H1 (cell line): ENCODE measurements around the gene HBA2. TPM values are rescaled to one million over a fixed set of nuclear protein-coding genes. Genes with fewer than 3 reads are reported as not detected.

Experiments
- CTCF ChIA-PET: fragments of 300-600 bp; sonication (Branson Sonifier 250); formaldehyde crosslinking; loops from one replicate; lab custom pipeline; 2021; ENCODE audit not compliant: partially characterized antibody; lab: Charles Lee
- POLR2A ChIA-PET: fragments of 300-600 bp; sonication (Branson Sonifier 250); formaldehyde crosslinking; loops from one replicate; lab custom pipeline; 2021; ENCODE audit warnings: inconsistent platforms; ENCODE audit not compliant: partially characterized antibody; lab: Charles Lee
- DNase-seq, 2 experiments: peaks; one replicate each; pipeline versions ENCODE4 v3.0.0 to v3.0.0-alpha.2; 2010 to 2022; ENCODE audit warnings: low spot score in 2 of 2, low read depth in 1 of 2, mixed read lengths in 1 of 2
- FAIRE-seq: peaks from 2 replicates; lab custom pipeline; 2011; peaks lifted over from hg19 to GRCh38; lab: Jason Lieb, UNC
- H2AFZ ChIP-seq: 2 replicates; pipeline ENCODE4 v1.8.1; 2012; ENCODE audit warnings: low read length, inconsistent platforms
- H2AK5ac ChIP-seq: 2 replicates; pipeline ENCODE4 v1.6.1; 2013; ENCODE audit warnings: low read depth, low read length
- H2BK120ac ChIP-seq: replicated peaks from 2 replicates; pipeline ENCODE3; 2013; ENCODE audit warnings: low read depth, low read length, inconsistent platforms
- H2BK12ac ChIP-seq: 2 replicates; pipeline ENCODE4 v1.6.1; 2013; ENCODE audit warnings: low read depth, low read length
- H2BK15ac ChIP-seq: 2 replicates; pipeline ENCODE4 v1.6.1; 2013; ENCODE audit warnings: low read length
- H2BK20ac ChIP-seq: 2 replicates; pipeline ENCODE4 v1.6.1; 2013; ENCODE audit warnings: low read length
- H2BK5ac ChIP-seq: 2 replicates; pipeline ENCODE4 v1.6.1; 2013; ENCODE audit warnings: low read depth, low read length
- H3K14ac ChIP-seq: 2 replicates; pipeline ENCODE4 v1.6.1; 2013; ENCODE audit warnings: inconsistent platforms; ENCODE audit not compliant: insufficient read length
- H3K18ac ChIP-seq: 2 replicates; pipeline ENCODE4 v1.6.1; 2013; ENCODE audit warnings: low read length; ENCODE audit errors: extremely low read depth
- H3K23ac ChIP-seq: 2 replicates; pipeline ENCODE4 v1.6.1; 2013; ENCODE audit warnings: inconsistent platforms; ENCODE audit not compliant: insufficient read length
- H3K23me2 ChIP-seq: 2 replicates; pipeline ENCODE4 v1.6.1; 2013; ENCODE audit warnings: low read depth, low read length
- H3K27ac ChIP-seq: 2 replicates; pipeline ENCODE4 v1.6.1; 2011; ENCODE audit warnings: low read depth, low read length, inconsistent platforms
- H3K27me3 ChIP-seq, 4 experiments: replicated peaks in 1 of 4; 1 replicate in 1 of 4; 2 replicates in 3 of 4; pipeline versions ENCODE4 v1.6.1 to v1.8.1; 2011 to 2013; ENCODE audit warnings: low read length in 3 of 4, mild to moderate bottlenecking in 3 of 4, inconsistent platforms in 2 of 4, mixed read lengths in 2 of 4, moderate library complexity in 1 of 4; ENCODE audit not compliant: control insufficient read depth in 3 of 4, insufficient read depth in 3 of 4; ENCODE audit errors: extremely low read depth in 1 of 4
- H3K36me3 ChIP-seq, 4 experiments: 2 replicates each; pipeline versions ENCODE4 v1.6.1 to v1.8.1; 2011 to 2013; ENCODE audit warnings: mild to moderate bottlenecking in 4 of 4, low read length in 3 of 4, moderate library complexity in 2 of 4, control low read depth in 1 of 4, inconsistent platforms in 1 of 4; ENCODE audit not compliant: insufficient read depth in 4 of 4, control insufficient read depth in 2 of 4
- H3K4ac ChIP-seq: replicated peaks from 2 replicates; pipeline ENCODE3; 2013; ENCODE audit warnings: low read length, low read depth, mixed read lengths, inconsistent platforms; ENCODE audit not compliant: insufficient read length
- H3K4me1 ChIP-seq, 4 experiments: replicated peaks in 1 of 4; 1 replicate in 1 of 4; 2 replicates in 3 of 4; pipeline versions ENCODE4 v1.6.1 to v1.8.1; 2011 to 2013; ENCODE audit warnings: low read length in 3 of 4, inconsistent platforms in 2 of 4, mixed read lengths in 1 of 4; ENCODE audit not compliant: insufficient read depth in 4 of 4, control insufficient read depth in 3 of 4
- H3K4me2 ChIP-seq, 2 experiments: 2 replicates each; pipeline versions ENCODE4 v1.6.1 to v1.8.1; 2011 to 2013; ENCODE audit warnings: low read depth in 2 of 2, low read length in 2 of 2, control low read depth in 1 of 2, inconsistent platforms in 1 of 2, mild to moderate bottlenecking in 1 of 2; ENCODE audit not compliant: insufficient read depth in 1 of 2
- H3K4me3 ChIP-seq, 4 experiments: fragments of 200-600, 300-600 bp in 1 of 4; sonication (generic), shearing (Covaris generic), sonication (Bioruptor Twin) in 1 of 4; 2 replicates each; pipeline versions ENCODE4 v1.5.1 to v1.8.1; 2011 to 2016; ENCODE audit warnings: low read length in 4 of 4, low read depth in 3 of 4, control low read depth in 2 of 4, inconsistent platforms in 2 of 4, mild to moderate bottlenecking in 2 of 4, mixed read lengths in 1 of 4, moderate library complexity in 1 of 4; ENCODE audit not compliant: insufficient read depth in 2 of 4; ENCODE audit errors: extremely low read depth in 1 of 4
- H3K56ac ChIP-seq: replicated peaks from 2 replicates; pipeline ENCODE3; 2013; ENCODE audit warnings: low read depth, mild to moderate bottlenecking, mixed read lengths, low read length, inconsistent platforms; ENCODE audit not compliant: insufficient read length
- H3K79me1 ChIP-seq: 2 replicates; pipeline ENCODE4 v1.6.1; 2013; ENCODE audit warnings: low read depth, low read length, control low read depth
- H3K79me2 ChIP-seq, 2 experiments: 2 replicates each; pipeline versions ENCODE4 v1.6.1 to v1.8.1; 2012 to 2013; ENCODE audit warnings: low read length in 2 of 2, mild to moderate bottlenecking in 2 of 2, inconsistent platforms in 1 of 2; ENCODE audit not compliant: insufficient read depth in 2 of 2, control insufficient read depth in 1 of 2
- H3K9ac ChIP-seq, 4 experiments: replicated peaks in 1 of 4; 1 replicate in 1 of 4; 2 replicates in 3 of 4; pipeline versions ENCODE4 v1.6.1 to v1.8.1; 2011 to 2013; ENCODE audit warnings: low read depth in 3 of 4, low read length in 3 of 4, control low read depth in 2 of 4, mild to moderate bottlenecking in 2 of 4, moderate library complexity in 2 of 4, inconsistent platforms in 1 of 4; ENCODE audit errors: extremely low read depth in 1 of 4
- H3K9me3 ChIP-seq, 2 experiments: 2 replicates each; pipeline versions ENCODE4 v1.6.1 to v1.8.1; 2012 to 2013; ENCODE audit warnings: mild to moderate bottlenecking in 2 of 2, moderate library complexity in 2 of 2, control low read depth in 1 of 2, inconsistent platforms in 1 of 2, low read depth in 1 of 2, low read length in 1 of 2, mixed read lengths in 1 of 2; ENCODE audit not compliant: insufficient read depth in 2 of 2
- H4K20me1 ChIP-seq, 2 experiments: replicated peaks in 1 of 2; 2 replicates each; pipeline versions ENCODE3 to v1.8.1; 2011 to 2013; ENCODE audit warnings: inconsistent platforms in 2 of 2, low read length in 2 of 2, mild to moderate bottlenecking in 1 of 2; ENCODE audit not compliant: insufficient read depth in 2 of 2, control insufficient read depth in 1 of 2
- H4K5ac ChIP-seq: 2 replicates; pipeline ENCODE4 v1.6.1; 2013; ENCODE audit warnings: low read length, low read depth, mixed read lengths, inconsistent platforms; ENCODE audit not compliant: insufficient read length
- H4K8ac ChIP-seq: 2 replicates; pipeline ENCODE4 v1.8.0; 2013; ENCODE audit warnings: mild to moderate bottlenecking, moderate library complexity, low read length, inconsistent platforms; ENCODE audit not compliant: insufficient read depth; ENCODE audit errors: extremely low read depth
- H4K91ac ChIP-seq: replicated peaks from 2 replicates; pipeline ENCODE3; 2013; ENCODE audit warnings: low read length, mixed read lengths, inconsistent platforms; ENCODE audit not compliant: insufficient read length
- CBX5 ChIP-seq: fragments of 300-800, 300-1000 bp; sonication (generic); IDR thresholded peaks from 2 replicates; pipeline ENCODE4 v1.7.1; 2016; ENCODE audit warnings: antibody characterized with exemption, low read length, low read depth
- EP300 ChIP-seq, 2 experiments: IDR thresholded peaks; 1 replicate in 1 of 2; 2 replicates in 1 of 2; pipeline ENCODE4 v1.6.1; 2011 to 2012; ENCODE audit warnings: low read depth in 2 of 2, low read length in 2 of 2, mild to moderate bottlenecking in 2 of 2, borderline replicate concordance in 1 of 2, inconsistent platforms in 1 of 2, moderate library complexity in 1 of 2
- GABPA ChIP-seq: IDR thresholded peaks from 2 replicates; pipeline ENCODE4 v1.6.1; 2011; ENCODE audit warnings: mild to moderate bottlenecking, low read length, moderate library complexity, borderline replicate concordance; ENCODE audit not compliant: insufficient read depth
- ZNF274 ChIP-seq: IDR thresholded peaks from 2 replicates; pipeline ENCODE4 v1.7.0; 2012; ENCODE audit warnings: low read length, borderline replicate concordance; ENCODE audit errors: extremely low read depth
- WGBS, 2 experiments: shearing (Covaris generic) in 1 of 2; methylation state at CpG; one replicate each; pipeline versions ENCODE4 v1.1.6 to v1.1.7; 2013 to 2015; ENCODE audit warnings: low lambda C conversion rate in 2 of 2, mixed read lengths in 2 of 2, inconsistent platforms in 1 of 2, low coverage in 1 of 2, missing lambda C conversion rate in 1 of 2; ENCODE audit not compliant: insufficient replicate concordance in 2 of 2, insufficient coverage in 1 of 2, insufficient read length in 1 of 2; ENCODE audit errors: extremely low coverage in 1 of 2, missing lambda C conversion rate in 1 of 2; 5-methylcytosine and 5-hydroxymethylcytosine counted together
- polyA plus RNA-seq, 7 experiments: library from polyadenylated mRNA; depleted of rRNA in 3 of 7; stranded (reverse) in 5 of 7; unstranded in 2 of 7; fragments of >200 nt in 5 of 7; fragments of 200-250 nt in 2 of 7; gene quantifications; 1 replicate in 5 of 7; 2 replicates in 1 of 7; 4 replicates in 1 of 7; pipeline versions ENCODE4 v1.2.1 to v1.2.3, GENCODE V29; 2011 to 2013; ENCODE audit warnings: missing spikeins in 2 of 7, mixed read lengths in 2 of 7
- total RNA-seq: library from RNA; stranded (reverse); fragmentation: NEBNext Ultra II Directional; extraction: Animal tissue kit (Norgen Biotek cat#: 25700); gene quantifications from 2 replicates; pipeline ENCODE4 v1.2.1, GENCODE V29; 2021
- TF ChIP-seq, protein P1 (sequence below): IDR thresholded peaks from 2 replicates; pipeline ENCODE4 v1.6.1; 2011; ENCODE audit warnings: low read length, improper control_type of control experiment

Gene HBA2
- total and polyA plus RNA-seq, 2 of the 8 experiments (the other 6 are each of a cell fraction or from before 2014, with no cell fraction given) = 6.1 TPM; not detected in 1

DNA sequence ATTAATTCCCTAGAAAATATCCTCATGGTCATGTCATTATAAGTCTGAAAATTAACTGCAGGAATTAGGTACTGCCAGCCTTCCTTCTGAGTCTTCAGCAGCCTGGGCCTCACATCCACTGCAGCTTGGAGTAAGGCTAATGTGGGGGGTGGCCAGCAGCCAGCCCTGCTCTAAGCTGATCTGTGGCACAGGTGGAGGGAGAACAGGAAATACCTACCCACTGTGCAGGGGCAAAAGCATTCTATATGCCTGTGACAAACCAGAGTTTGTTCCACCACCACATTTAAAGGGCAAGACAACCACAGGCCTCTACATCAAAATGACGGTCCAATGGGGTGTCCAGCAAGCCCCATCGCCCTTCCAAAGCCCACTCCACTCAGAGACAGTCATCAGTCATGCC lies 43.6 kb upstream of the HBA2 start:
- DNase-seq = no peak
- Histone ChIP-seq H2AFZ (no peak overlapping the region), H3K4me2 (no peak overlapping the region), H3K23me2 (no peaks in the 10 kb centered on the region), H3K27ac (no peak overlapping the region), H2BK120ac (no peak overlapping the region), H2BK12ac (no peak overlapping the region), H3K18ac (no peak overlapping the region), H4K20me1 (peaks cover 0 to 2% of the 10 kb centered on the region in 2 experiments), H3K9me3 (no peaks in the 10 kb centered on the region), H3K36me3 (no peaks in the 10 kb centered on the region; a peak in 2 of 8 replicates), H3K79me1 (peaks cover 2% of the 10 kb centered on the region), H2BK5ac (no peak overlapping the region), H4K5ac (no peak overlapping the region), H3K14ac (no peak overlapping the region), H3K27me3 (no peaks in the 10 kb centered on the region), H3K23ac (no peak overlapping the region), H2AK5ac (no peak overlapping the region), H4K91ac (no peak overlapping the region), H2BK15ac (no peak overlapping the region), H2BK20ac (no peak overlapping the region), H3K4me1 (no peaks in the 10 kb centered on the region), H3K79me2 (0 out of 4 replicates have a peak, but pooled peaks cover 0 to 12% of the 10 kb centered on the region in 2 experiments), H3K9ac (no peak overlapping the region), H3K4me3 (no peak overlapping the region), H4K8ac (no peak overlapping the region; the same call in 1 of the 2 replicates), H3K56ac (no peak overlapping the region), H3K4ac (no peak overlapping the region)
- FAIRE-seq = no peak
- ChIA-PET CTCF (interaction anchor here (0.8 to 5.5 kb wide), 4 partner anchors 11 to 233 kb away, joined by 3 to 37 read pairs (median 4); no protein-coding TSS in a partner anchor), POLR2A (interaction anchor here (0.6 to 1.4 kb wide), 2 partner anchors 11 to 57 kb away, joined by 3 read pairs; partner anchors contain the start of gene RHBDF1)
- 87% methylated on average over 2 of the region's 2 CpGs; no CpG with 5 or more reads in 1 of the 2 experiments for WGBS, 2 experiments
- no peak for TF ChIP-seq CBX5
- no peak for TF ChIP-seq GABPA
- TF ChIP-seq EP300 (IDR thresholded peaks at IDR 0.05; ENCODE audit: borderline replicate concordance in 1 of 2, low read depth in 2 of 2, low read length in 2 of 2) = no peak
- TF ChIP-seq, protein P1, sequence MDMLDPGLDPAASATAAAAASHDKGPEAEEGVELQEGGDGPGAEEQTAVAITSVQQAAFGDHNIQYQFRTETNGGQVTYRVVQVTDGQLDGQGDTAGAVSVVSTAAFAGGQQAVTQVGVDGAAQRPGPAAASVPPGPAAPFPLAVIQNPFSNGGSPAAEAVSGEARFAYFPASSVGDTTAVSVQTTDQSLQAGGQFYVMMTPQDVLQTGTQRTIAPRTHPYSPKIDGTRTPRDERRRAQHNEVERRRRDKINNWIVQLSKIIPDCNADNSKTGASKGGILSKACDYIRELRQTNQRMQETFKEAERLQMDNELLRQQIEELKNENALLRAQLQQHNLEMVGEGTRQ = no peak
- no peak for TF ChIP-seq ZNF274
